Measurements from ENCODE around the gene IFI35.

GRCh38 chr17:43020030-43020621 is 13.5 kb downstream of the IFI35 start:
- TF ChIP-seq CTCF (IDR thresholded peaks at IDR 0.05; ENCODE audit: borderline replicate concordance, extremely low read depth, low read length, poor library complexity, severe bottlenecking) (no peak), EZH2 (IDR thresholded peaks at IDR 0.05; ENCODE audit: borderline replicate concordance, low read depth, low read length, severe bottlenecking) (no peak)

Data from DND-41 (cell line).